Lung (tissue), 12 donors: ENCODE measurements around the gene VEGFA. TPM values are rescaled to one million over a fixed set of nuclear protein-coding genes. Genes with fewer than 3 reads are reported as not detected.

ENCODE experiments used
- ATAC-seq: fragments of 200-7000 bp; cut with Tn5 transposase; one replicate; pipeline ENCODE4 v1.9.1; 2020; ENCODE audit warnings: moderate number of reproducible peaks; ENCODE audit not compliant: insufficient read depth, low FRiP score
- DNase-seq, 3 donors: peaks; one replicate each; pipeline ENCODE4 v3.0.0-alpha.2; 2013 to 2017
- H3K27ac ChIP-seq, 2 donors: one replicate each; pipeline ENCODE4 v1.5.1; 2013; ENCODE audit warnings: mild to moderate bottlenecking in 2 of 2, moderate library complexity in 2 of 2, control low read depth in 1 of 2, inconsistent platforms in 1 of 2, low read depth in 1 of 2, low read length in 1 of 2
- H3K27me3 ChIP-seq, 3 donors: one replicate each; pipeline ENCODE4 v1.5.1; 2013; ENCODE audit warnings: low read length in 2 of 3; ENCODE audit not compliant: control insufficient read depth in 3 of 3, insufficient read depth in 3 of 3
- H3K36me3 ChIP-seq, 4 donors: one replicate each; pipeline ENCODE4 v1.5.1; 2013; ENCODE audit warnings: low read length in 4 of 4, mild to moderate bottlenecking in 1 of 4, moderate library complexity in 1 of 4; ENCODE audit not compliant: control insufficient read depth in 4 of 4, insufficient read depth in 4 of 4
- H3K4me1 ChIP-seq, 5 donors: one replicate each; pipeline ENCODE4 v1.5.1; 2013; ENCODE audit warnings: low read length in 5 of 5, mild to moderate bottlenecking in 2 of 5, moderate library complexity in 1 of 5; ENCODE audit not compliant: control insufficient read depth in 5 of 5, insufficient read depth in 5 of 5
- H3K4me3 ChIP-seq: one replicate; pipeline ENCODE4 v1.5.1; 2013; ENCODE audit warnings: mild to moderate bottlenecking, control low read depth, moderate library complexity
- H3K9ac ChIP-seq, 2 donors: one replicate each; pipeline ENCODE4 v1.5.1; 2013; ENCODE audit warnings: low read length in 2 of 2, control low read depth in 1 of 2; ENCODE audit not compliant: insufficient read depth in 1 of 2
- H3K9me3 ChIP-seq, 4 donors: one replicate each; pipeline ENCODE4 v1.5.1; 2013; ENCODE audit warnings: low read length in 3 of 4, mild to moderate bottlenecking in 1 of 4, moderate library complexity in 1 of 4; ENCODE audit not compliant: control insufficient read depth in 4 of 4, insufficient read depth in 3 of 4
- WGBS, 2 donors: extraction: QIAGEN DNeasy Blood & Tissue Kit; methylation state at CpG; one replicate each; pipeline ENCODE4 v1.1.7; 2013; 5-methylcytosine and 5-hydroxymethylcytosine counted together
- polyA plus RNA-seq, 2 donors: library from polyadenylated mRNA; stranded (reverse); fragments of 200-250 nt; gene quantifications; one replicate each; pipeline ENCODE4 v1.2.1, GENCODE V29; 2013
- total RNA-seq, 2 donors: library from RNA; depleted of rRNA in 1 of 2; stranded (reverse); fragments of >200 nt in 1 of 2; gene quantifications; one replicate each; pipeline ENCODE4 v1.2.1, GENCODE V29; 2014 to 2021
- TF ChIP-seq, protein P1 (sequence below): IDR thresholded peaks from 2 replicates; pipeline ENCODE4 v1.5.1; 2012; ENCODE audit warnings: mild to moderate bottlenecking; ENCODE audit errors: control extremely low read depth, extremely low read depth
- donor health status: control.
- donor health status: control.
- donor health status: Bipolar disorder and iron deficiency.
- donor health status: healthy.
- donor health status: DM: yes; HTN: yes; CAD: no.

VEGFA gene
- total and polyA plus RNA-seq, 4 donors, result 98.3 to 275 (median 140) TPM

DNA sequence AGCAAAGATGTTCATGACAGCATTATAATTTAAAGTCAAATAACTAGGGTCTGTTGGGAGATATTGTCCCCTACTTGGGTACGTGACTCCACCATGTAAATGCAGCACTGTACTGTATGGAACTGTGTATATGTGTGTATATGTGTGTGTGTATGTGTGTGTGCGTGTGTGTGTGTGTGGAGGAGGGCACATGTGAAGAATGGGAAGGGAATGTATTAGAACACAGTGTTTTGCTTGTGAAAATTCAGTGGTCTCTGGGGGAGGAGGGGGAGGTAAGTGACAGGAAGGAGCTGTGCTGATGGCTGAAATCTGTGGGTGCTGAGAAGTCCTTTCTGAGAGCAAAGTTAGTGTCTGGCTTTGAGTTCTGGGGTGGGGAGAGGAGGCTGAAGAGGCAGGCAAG, 23.9 kb upstream of the VEGFA start:
- no peaks in the 10 kb centered on the region for H3K9me3 ChIP-seq
- H3K36me3 ChIP-seq, result no peaks in the 10 kb centered on the region
- peak in 2 of 3 donors; percentile 23 to 51 for DNase-seq
- peaks cover 0 to 64% (median 41%) of the 10 kb centered on the region in 5 donors for H3K4me1 ChIP-seq
- H3K27ac ChIP-seq, result no peak overlapping the region
- H3K27me3 ChIP-seq, result no peaks in the 10 kb centered on the region
- TF ChIP-seq, protein P1, sequence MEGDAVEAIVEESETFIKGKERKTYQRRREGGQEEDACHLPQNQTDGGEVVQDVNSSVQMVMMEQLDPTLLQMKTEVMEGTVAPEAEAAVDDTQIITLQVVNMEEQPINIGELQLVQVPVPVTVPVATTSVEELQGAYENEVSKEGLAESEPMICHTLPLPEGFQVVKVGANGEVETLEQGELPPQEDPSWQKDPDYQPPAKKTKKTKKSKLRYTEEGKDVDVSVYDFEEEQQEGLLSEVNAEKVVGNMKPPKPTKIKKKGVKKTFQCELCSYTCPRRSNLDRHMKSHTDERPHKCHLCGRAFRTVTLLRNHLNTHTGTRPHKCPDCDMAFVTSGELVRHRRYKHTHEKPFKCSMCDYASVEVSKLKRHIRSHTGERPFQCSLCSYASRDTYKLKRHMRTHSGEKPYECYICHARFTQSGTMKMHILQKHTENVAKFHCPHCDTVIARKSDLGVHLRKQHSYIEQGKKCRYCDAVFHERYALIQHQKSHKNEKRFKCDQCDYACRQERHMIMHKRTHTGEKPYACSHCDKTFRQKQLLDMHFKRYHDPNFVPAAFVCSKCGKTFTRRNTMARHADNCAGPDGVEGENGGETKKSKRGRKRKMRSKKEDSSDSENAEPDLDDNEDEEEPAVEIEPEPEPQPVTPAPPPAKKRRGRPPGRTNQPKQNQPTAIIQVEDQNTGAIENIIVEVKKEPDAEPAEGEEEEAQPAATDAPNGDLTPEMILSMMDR, result no peak
- peak overlapping the region in 1 of 2 donors; percentile 6 for H3K9ac ChIP-seq
- no peak for ATAC-seq
- H3K4me3 ChIP-seq, result no peak overlapping the region
- WGBS, 2 donors, result 93 to 94% methylated on average over 2 of the region's 2 CpGs

DNA sequence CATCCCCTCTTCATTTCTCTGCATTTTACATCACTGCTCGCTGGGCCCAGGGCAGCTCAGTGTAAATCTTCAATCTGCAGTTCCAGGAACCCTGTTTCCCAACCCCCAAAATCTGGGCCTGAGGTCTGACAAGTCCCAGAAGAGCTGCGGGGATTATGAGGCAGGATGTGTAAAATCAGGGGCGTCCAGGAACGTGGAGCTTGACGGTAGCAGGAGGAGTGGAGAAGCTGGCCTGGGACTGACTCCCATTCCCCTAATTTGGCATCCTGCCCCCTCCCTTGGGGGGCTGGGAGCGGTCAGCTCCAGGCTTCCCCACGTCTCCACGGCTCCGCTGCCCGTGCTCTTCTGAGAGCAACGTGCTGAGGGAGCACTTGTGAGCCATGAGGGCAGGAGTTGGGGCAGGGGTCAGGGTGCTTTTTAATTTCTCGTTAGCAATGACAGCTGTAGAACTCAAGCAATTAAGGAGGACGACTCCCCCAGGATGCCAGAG, 23.4 kb upstream of the VEGFA start:
- peak overlapping the region; percentile 1 to 6 for H3K9ac ChIP-seq
- peaks cover 0 to 64% (median 39%) of the 10 kb centered on the region in 5 donors for H3K4me1 ChIP-seq
- H3K9me3 ChIP-seq, result no peaks in the 10 kb centered on the region
- H3K27me3 ChIP-seq, result no peaks in the 10 kb centered on the region
- DNase-seq, result peak; percentile 62 to 87 (median 76)
- no peaks in the 10 kb centered on the region for H3K36me3 ChIP-seq
- 69% methylated on average over 13 of the region's 13 CpGs for WGBS, 2 donors
- ATAC-seq, result no peak
- H3K4me3 ChIP-seq, result no peak overlapping the region
- TF ChIP-seq, protein P1, result no peak
- no peak overlapping the region for H3K27ac ChIP-seq

DNA sequence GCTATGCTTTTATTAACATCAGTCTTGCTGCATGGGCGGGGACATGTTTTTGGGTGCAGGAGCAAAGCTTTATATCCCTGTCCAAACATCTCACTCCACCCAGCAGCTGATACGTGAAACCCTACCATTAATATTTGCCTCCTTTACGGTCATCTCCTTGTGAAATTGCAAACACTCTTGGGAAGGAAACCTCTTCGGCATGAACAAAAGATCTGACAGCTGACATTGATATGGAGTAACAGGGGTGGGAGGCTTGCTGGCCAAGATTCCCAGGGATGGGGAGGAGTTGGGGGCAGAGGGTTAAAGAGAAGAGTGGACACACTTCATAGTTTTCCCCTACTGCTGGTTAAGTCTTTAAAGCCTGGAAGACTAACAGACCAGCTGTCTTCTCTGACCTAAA, 22.2 kb upstream of the VEGFA start:
- no peak for ATAC-seq

More for the DNA sequence above, 22.2 kb upstream of the VEGFA start:
- no peaks in the 10 kb centered on the region for H3K9me3 ChIP-seq
- H3K4me1 ChIP-seq, result peaks cover 0 to 54% (median 37%) of the 10 kb centered on the region in 5 donors
- 75 to 87% methylated on average over 4 of the region's 4 CpGs for WGBS, 2 donors
- no peak overlapping the region for H3K4me3 ChIP-seq
- no peak overlapping the region for H3K9ac ChIP-seq
- no peak overlapping the region for H3K27ac ChIP-seq
- no peaks in the 10 kb centered on the region for H3K27me3 ChIP-seq
- no peaks in the 10 kb centered on the region for H3K36me3 ChIP-seq
- DNase-seq, result peak in 1 of 3 donors; percentile 12
- TF ChIP-seq, protein P1, result no peak
